AG10803 (cell line): Measurements from ENCODE around the gene ZNF326.

ENCODE experiments used
- DNase-seq: peaks from one replicate; pipeline ENCODE4 v3.0.0; 2010; ENCODE audit warnings: low read depth
- H3K4me3 ChIP-seq: 2 replicates; pipeline ENCODE4 v1.5.1; 2011; ENCODE audit warnings: mild to moderate bottlenecking, low read length, control low read depth
- TF ChIP-seq, protein P1 (sequence below): conservative IDR thresholded peaks from 2 replicates; pipeline ENCODE4 v1.5.1; 2011; ENCODE audit warnings: mild to moderate bottlenecking, low read length, control low read depth, inconsistent platforms

ZNF326 gene

DNA sequence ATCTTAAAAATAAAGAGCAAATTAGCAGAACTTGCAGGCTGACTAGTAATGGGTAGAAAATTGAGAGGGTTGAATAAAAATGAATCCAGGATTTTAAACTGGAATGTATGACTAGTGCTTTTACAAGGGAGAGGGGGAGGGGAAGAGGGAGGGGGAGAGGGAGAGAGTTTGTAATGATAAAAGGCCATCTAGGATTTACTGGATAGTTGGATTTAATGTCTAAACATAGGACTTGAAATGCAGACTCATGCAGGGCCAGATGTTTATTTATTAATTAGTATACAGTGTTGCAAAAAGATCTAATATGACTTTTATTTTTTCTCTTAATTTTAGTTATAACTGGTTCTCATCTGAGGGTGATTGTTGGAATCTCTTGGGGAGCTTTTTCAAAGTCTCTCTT, 4.3 kb downstream of the ZNF326 start:
- H3K4me3 ChIP-seq = no peak overlapping the region
- no peak for DNase-seq
- TF ChIP-seq, protein P1, sequence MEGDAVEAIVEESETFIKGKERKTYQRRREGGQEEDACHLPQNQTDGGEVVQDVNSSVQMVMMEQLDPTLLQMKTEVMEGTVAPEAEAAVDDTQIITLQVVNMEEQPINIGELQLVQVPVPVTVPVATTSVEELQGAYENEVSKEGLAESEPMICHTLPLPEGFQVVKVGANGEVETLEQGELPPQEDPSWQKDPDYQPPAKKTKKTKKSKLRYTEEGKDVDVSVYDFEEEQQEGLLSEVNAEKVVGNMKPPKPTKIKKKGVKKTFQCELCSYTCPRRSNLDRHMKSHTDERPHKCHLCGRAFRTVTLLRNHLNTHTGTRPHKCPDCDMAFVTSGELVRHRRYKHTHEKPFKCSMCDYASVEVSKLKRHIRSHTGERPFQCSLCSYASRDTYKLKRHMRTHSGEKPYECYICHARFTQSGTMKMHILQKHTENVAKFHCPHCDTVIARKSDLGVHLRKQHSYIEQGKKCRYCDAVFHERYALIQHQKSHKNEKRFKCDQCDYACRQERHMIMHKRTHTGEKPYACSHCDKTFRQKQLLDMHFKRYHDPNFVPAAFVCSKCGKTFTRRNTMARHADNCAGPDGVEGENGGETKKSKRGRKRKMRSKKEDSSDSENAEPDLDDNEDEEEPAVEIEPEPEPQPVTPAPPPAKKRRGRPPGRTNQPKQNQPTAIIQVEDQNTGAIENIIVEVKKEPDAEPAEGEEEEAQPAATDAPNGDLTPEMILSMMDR = no peak

DNA sequence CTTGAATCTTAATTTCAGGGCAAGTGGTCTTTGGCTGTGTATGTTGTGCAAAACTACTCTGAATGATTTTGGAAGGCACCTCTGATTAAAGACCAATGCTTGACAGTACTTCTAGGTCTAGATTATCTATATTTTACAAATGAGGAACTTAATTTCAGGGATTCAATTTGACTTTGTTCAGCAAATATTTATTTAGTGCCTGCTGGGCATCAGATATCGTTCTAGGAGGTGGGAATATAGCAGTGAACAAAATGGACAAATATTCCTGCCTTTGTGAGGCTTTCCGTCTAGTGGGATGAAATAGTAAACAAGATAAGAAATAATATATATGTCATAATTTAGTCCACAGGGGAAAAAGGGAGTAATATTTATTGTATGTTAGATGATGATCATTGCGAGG, 4.7 kb downstream of the ZNF326 start:
- no peak for DNase-seq
- H3K4me3 ChIP-seq = no peak overlapping the region
- TF ChIP-seq, protein P1 = no peak

DNA sequence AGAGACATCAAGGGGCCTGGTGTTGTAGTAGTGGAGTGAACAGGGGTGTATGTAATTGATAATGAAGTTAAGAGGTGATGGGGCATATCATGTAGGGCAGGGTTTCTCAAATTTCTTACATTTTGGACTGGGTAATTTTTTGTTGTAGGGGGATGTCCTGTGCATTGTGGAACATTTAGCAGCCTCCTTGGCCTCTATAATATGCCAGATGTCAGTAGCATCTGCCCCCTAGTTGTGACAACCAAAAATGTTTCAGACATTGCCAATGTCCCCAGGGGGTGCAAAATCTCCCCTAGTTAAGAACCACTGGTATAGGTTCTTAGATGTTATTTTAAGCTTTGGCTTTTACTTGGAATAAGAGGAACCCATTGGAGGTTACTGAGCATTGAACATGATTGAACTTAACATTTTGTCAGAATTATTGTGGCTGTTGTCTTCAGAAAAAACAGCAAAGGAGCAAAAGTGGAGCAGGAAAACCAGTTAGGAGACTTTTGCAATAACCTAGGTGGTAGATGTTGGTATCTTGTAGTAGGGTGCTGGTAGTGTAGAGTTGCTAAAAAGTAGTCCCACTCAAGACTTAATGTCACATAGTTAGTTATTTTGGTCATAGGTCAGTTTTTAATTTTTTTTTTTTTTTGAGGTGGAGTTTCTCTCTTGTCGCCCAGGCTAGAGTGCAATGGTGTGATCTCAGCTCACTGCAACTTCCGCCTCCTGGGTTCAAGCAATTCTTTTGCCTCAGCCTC, 6.2 kb downstream of the ZNF326 start:
- no peak for DNase-seq
- TF ChIP-seq, protein P1 = no peak
- no peak overlapping the region for H3K4me3 ChIP-seq

DNA sequence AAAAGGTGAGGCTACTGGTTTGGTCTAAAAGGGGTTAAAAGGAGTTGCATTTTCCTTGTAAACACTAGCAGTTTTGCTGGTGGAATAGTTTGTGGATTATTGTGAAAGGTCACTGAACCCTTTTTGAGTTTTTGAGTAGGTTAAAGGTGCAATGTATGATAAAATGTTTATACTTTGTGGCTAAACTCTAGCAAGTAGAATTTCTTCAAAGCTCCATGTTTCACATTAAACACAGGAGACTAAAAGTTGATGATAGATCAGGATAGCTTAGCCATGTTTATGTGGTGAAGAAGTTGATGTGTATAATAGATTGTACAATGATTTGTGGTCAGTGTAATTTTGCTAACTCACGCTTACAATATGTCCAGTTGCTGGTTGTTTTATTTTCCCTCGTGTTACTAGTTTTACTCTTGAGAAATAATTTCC, 13.1 kb downstream of the ZNF326 start:
- DNase-seq = no peak
- TF ChIP-seq, protein P1 = no peak
- no peak overlapping the region for H3K4me3 ChIP-seq

DNA sequence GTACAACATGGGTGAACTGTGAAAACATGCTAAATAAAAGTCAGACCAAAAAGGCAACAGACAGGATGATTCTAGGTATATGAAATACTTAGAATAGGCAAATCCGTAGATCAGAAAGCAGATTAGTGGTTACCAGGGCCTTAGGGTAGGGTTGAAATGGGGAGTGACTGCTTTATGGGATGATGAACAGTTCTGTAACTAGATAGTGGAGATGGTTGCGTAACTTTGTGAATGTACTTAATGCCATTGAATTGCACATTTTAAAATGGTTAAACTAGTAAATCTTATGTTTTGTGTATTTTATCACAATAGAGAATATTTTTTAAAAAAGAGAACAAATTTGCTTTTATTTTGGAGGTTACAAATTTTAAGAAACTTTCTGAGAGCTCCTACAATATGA, 17.4 kb downstream of the ZNF326 start:
- no peak for DNase-seq
- no peak overlapping the region for H3K4me3 ChIP-seq
- TF ChIP-seq, protein P1 = no peak

DNA sequence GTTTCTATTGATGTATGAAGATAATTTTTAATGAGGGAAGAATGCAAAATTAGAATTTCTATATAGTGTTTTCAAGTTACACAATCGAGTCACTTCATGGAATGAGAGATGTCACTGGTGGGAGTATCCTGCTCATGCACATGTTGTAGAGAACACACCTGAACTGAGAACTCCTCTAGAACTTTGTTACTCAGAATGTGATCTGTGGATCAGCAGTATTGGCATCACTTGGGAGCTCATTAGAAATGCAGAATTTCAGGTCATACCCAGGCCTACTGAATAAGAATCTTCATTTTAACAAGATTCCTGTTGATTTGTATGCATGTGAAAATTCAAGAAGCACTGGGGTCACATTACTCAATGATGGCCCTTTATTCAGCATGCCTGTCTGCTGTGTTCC, 28.8 kb downstream of the ZNF326 start:
- DNase-seq = no peak
- TF ChIP-seq, protein P1 = no peak
- H3K4me3 ChIP-seq = no peak overlapping the region

DNA sequence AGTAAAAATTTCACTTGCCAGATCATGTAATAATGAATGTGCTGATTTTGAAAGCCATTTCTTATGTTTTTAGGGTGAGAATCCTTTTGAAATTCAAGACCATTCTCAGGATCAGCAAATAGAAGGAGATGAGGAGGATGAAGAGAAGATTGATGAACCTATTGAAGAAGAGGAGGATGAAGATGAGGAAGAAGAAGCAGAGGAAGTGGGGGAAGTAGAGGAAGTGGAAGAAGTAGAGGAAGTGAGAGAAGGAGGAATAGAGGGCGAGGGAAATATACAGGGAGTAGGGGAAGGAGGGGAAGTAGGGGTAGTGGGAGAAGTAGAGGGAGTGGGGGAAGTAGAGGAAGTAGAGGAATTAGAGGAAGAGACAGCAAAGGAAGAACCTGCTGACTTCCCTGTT, 32.4 kb downstream of the ZNF326 start:
- no peak overlapping the region for H3K4me3 ChIP-seq
- no peak for DNase-seq
- TF ChIP-seq, protein P1 = no peak
